Measurements from ENCODE around the gene FOXJ1. TPM values are rescaled to one million over a fixed set of nuclear protein-coding genes. Genes with fewer than 3 reads are reported as not detected.
A peak's percentile ranks its signal among the peaks of the same experiment; 100 is the strongest.

Gene FOXJ1
- total and polyA plus RNA-seq, 2 of the 13 experiments (the other 11 are each of a cell fraction or from before 2014, with no cell fraction given): 0.98 to 1.6 TPM

GRCh38 chr17:76131692-76132573 lies 9.1 kb downstream of the FOXJ1 start:
- H4K20me1 ChIP-seq (ENCODE audit: insufficient read depth, low read length): no peaks in the 10 kb centered on the region
- intact Hi-C loops (cut with micrococcal nuclease; ENCODE audit: unreplicated experiment): no loop called here
- BruUV-seq (replicated peaks): no TSS peak
- in situ Hi-C loops (cut with HindIII; ENCODE audit: extremely low pct_ligation_motif_present, low pct_unique_long_range_greater_than_20kb): no loop called here
- DNase-seq (ENCODE audit: low spot score): peak; percentile 71
- H3K4me2 ChIP-seq (ENCODE audit: low read depth, low read length): peak overlapping the region; percentile 86
- ChIA-PET POLR2A (interaction anchor here (0.6 to 2.9 kb wide), 8 partner anchors 8 to 136 kb away, joined by 3 to 11 read pairs (median 5); partner anchors contain the start of gene FOXJ1), CTCF (ENCODE audit: low intra/inter-chr PET ratio, low total read pairs) (no interaction called here)
- 7% methylated on average over 13 of the region's 21 CpGs for WGBS (ENCODE audit: low lambda C conversion rate)
- ATAC-seq: peak; percentile 36
- peak overlapping the region; percentile 7 to 68 (median 34); a peak in 5 of 6 replicates for H3K4me3 ChIP-seq (replicated peaks in 1 of 3; ENCODE audit: insufficient read depth in 1 of 3, low read depth in 2 of 3, low read length in 3 of 3)
- no peaks in the 10 kb centered on the region; a peak in 2 of 5 replicates for H3K27me3 ChIP-seq (ENCODE audit: control insufficient read depth in 1 of 2, insufficient read depth in 2 of 2, low read length in 2 of 2)
- H3K79me2 ChIP-seq (ENCODE audit: insufficient read depth, low read length): no peaks in the 10 kb centered on the region
- H3K27ac ChIP-seq (ENCODE audit: extremely low read length, insufficient read depth, low read length): no peak overlapping the region
- no peaks in the 10 kb centered on the region for H3K9me3 ChIP-seq (ENCODE audit: low read length)
- H3K36me3 ChIP-seq (replicated peaks in 1 of 2; ENCODE audit: control insufficient read depth in 1 of 2, insufficient read depth in 2 of 2, low read length in 2 of 2): no peaks in the 10 kb centered on the region
- H3K4me1 ChIP-seq (ENCODE audit: insufficient read depth, low read length): peaks cover 69% of the 10 kb centered on the region
- peak overlapping the region; percentile 30 for H3K9ac ChIP-seq (ENCODE audit: insufficient read depth, low read depth, low read length)
- FAIRE-seq: no peak
- no peak overlapping the region for H2AFZ ChIP-seq (ENCODE audit: low read length)
- TF ChIP-seq SOX5 (CRISPR knock-in tag; IDR thresholded peaks at IDR 0.05; ENCODE audit: borderline replicate concordance) (peak; percentile 27; the same call in 1 of the 2 replicates), ZFP90 (CRISPR knock-in tag; IDR thresholded peaks at IDR 0.05; ENCODE audit: borderline replicate concordance) (0 out of 2 replicates have a peak, but pooled peaks have one; percentile 18), ZNF878 (CRISPR knock-in tag; IDR thresholded peaks at IDR 0.05) (no peak), JARID2 (CRISPR knock-in tag; IDR thresholded peaks at IDR 0.05; ENCODE audit: insufficient replicate concordance) (no peak), MED13 (CRISPR knock-in tag; IDR thresholded peaks at IDR 0.05) (no peak), ZNF253 (CRISPR knock-in tag; IDR thresholded peaks at IDR 0.05; ENCODE audit: borderline replicate concordance) (no peak), IKZF1 (IDR thresholded peaks at IDR 0.05) (no peak), AHR (CRISPR knock-in tag; IDR thresholded peaks at IDR 0.05) (no peak), ZMYM4 (CRISPR knock-in tag; IDR thresholded peaks at IDR 0.05) (no peak), ZSCAN25 (CRISPR knock-in tag; IDR thresholded peaks at IDR 0.05) (peak; percentile 73; the same call in 1 of the 2 replicates), KLF9 (CRISPR knock-in tag; IDR thresholded peaks at IDR 0.05; ENCODE audit: low read depth) (no peak), ZBTB7A (CRISPR knock-in tag; IDR thresholded peaks at IDR 0.05) (0 out of 2 replicates have a peak, but pooled peaks have one; percentile 12), KDM6A (CRISPR knock-in tag; IDR thresholded peaks at IDR 0.05; ENCODE audit: low read depth) (no peak), DMTF1 (CRISPR knock-in tag; IDR thresholded peaks at IDR 0.05) (no peak), HDAC2 (CRISPR knock-in tag; IDR thresholded peaks at IDR 0.05) (0 out of 2 replicates have a peak, but pooled peaks have one; percentile 29), ZNF276 (CRISPR knock-in tag; IDR thresholded peaks at IDR 0.05; ENCODE audit: low read depth) (no peak), ZNF3 (CRISPR knock-in tag; IDR thresholded peaks at IDR 0.05) (no peak), ZNF34 (CRISPR knock-in tag; IDR thresholded peaks at IDR 0.05; ENCODE audit: borderline replicate concordance) (no peak), ASH2L (IDR thresholded peaks at IDR 0.05; ENCODE audit: insufficient read length, low read depth, low read length) (no peak), ZNF10 (CRISPR knock-in tag; IDR thresholded peaks at IDR 0.05; ENCODE audit: borderline replicate concordance, low read depth) (no peak)
